ENCODE results near the gene FLG2. TPM values are rescaled to one million over a fixed set of nuclear protein-coding genes. Genes with fewer than 3 reads are reported as not detected.

FLG2 gene
- total RNA-seq, 1 donor from 2014 or later = not detected

GRCh38 chr1:152347116-152347728, 12.6 kb downstream of the FLG2 start:
- Mint-ChIP-seq H3K4me3 (no peak overlapping the region), H3K27ac (no peak overlapping the region), H3K9me3 (no peaks in the 10 kb centered on the region), H3K27me3 (no peaks in the 10 kb centered on the region), H3K36me3 (ENCODE audit: low read depth) (no peaks in the 10 kb centered on the region), H3K4me1 (no peaks in the 10 kb centered on the region)
- peak; percentile 47 for ATAC-seq (ENCODE audit: low read depth)
- ChIA-PET POLR2A (no interaction called here), CTCF (interaction anchor here (1.0 to 2.4 kb wide), 2 partner anchors 112 to 158 kb away, joined by 3 to 29 read pairs; no protein-coding TSS in a partner anchor)
- TF ChIP-seq CTCF (IDR thresholded peaks at IDR 0.05) = peak; percentile 93
- no peak for DNase-seq
- intact Hi-C loops (cut with micrococcal nuclease) = loop anchor here (1.0 to 2.0 kb wide), 5 partner anchors 94 to 378 kb away; no protein-coding TSS in a partner anchor

- ATAC-seq (ENCODE audit: low read depth) (no peak), DNase-seq (no peak)
- Mint-ChIP-seq H3K36me3 (ENCODE audit: low read depth) (no peaks in the 10 kb centered on the region), H3K27ac (no peak overlapping the region), H3K4me1 (no peaks in the 10 kb centered on the region), H3K27me3 (peaks cover 3% of the 10 kb centered on the region), H3K4me3 (no peak overlapping the region), H3K9me3 (no peaks in the 10 kb centered on the region)
- intact Hi-C loops (cut with micrococcal nuclease) = no loop called here
- CTCF ChIA-PET = no interaction called here
- no peak for TF ChIP-seq CTCF (IDR thresholded peaks at IDR 0.05)
- POLR2A ChIA-PET = no interaction called here
Observed at GRCh38 chr1:152344438-152344837, 15.4 kb downstream of the FLG2 start.

GRCh38 chr1:152343006-152343405, 16.8 kb downstream of the FLG2 start:
- Mint-ChIP-seq H3K36me3 (ENCODE audit: low read depth) (no peaks in the 10 kb centered on the region), H3K9me3 (no peaks in the 10 kb centered on the region), H3K4me3 (no peak overlapping the region), H3K27ac (no peak overlapping the region), H3K27me3 (peaks cover 6% of the 10 kb centered on the region), H3K4me1 (no peaks in the 10 kb centered on the region)
- no peak for DNase-seq
- CTCF ChIA-PET = interaction anchor here (1.6 kb wide), 1 partner anchor 115 kb away, joined by 4 read pairs; no protein-coding TSS in a partner anchor
- ATAC-seq (ENCODE audit: low read depth) = no peak
- POLR2A ChIA-PET = no interaction called here
- no peak for TF ChIP-seq CTCF (IDR thresholded peaks at IDR 0.05)
- intact Hi-C loops (cut with micrococcal nuclease) = no loop called here

- no peaks in the 10 kb centered on the region for H3K9me3 Mint-ChIP-seq
- H3K27me3 Mint-ChIP-seq = peaks cover 11% of the 10 kb centered on the region
- no peak for TF ChIP-seq CTCF (IDR thresholded peaks at IDR 0.05)
- H3K4me3 Mint-ChIP-seq = no peak overlapping the region
- ChIA-PET CTCF (interaction anchor here (1.1 kb wide), 1 partner anchor 123 kb away, joined by 3 read pairs; no protein-coding TSS in a partner anchor), POLR2A (no interaction called here)
- no peak for DNase-seq
- intact Hi-C loops (cut with micrococcal nuclease) = no loop called here
- H3K36me3 Mint-ChIP-seq (ENCODE audit: low read depth) = no peaks in the 10 kb centered on the region
- H3K4me1 Mint-ChIP-seq = no peaks in the 10 kb centered on the region
- ATAC-seq (ENCODE audit: low read depth) = no peak
- no peak overlapping the region for H3K27ac Mint-ChIP-seq
Observed at GRCh38 chr1:152335399-152335798, 24.4 kb downstream of the FLG2 start.

GRCh38 chr1:152328801-152329391, 30.9 kb downstream of the FLG2 start:
- H3K27ac Mint-ChIP-seq = no peak overlapping the region
- CTCF ChIA-PET = no interaction called here
- DNase-seq (no peak), ATAC-seq (ENCODE audit: low read depth) (no peak)
- H3K4me1 Mint-ChIP-seq = no peaks in the 10 kb centered on the region
- H3K9me3 Mint-ChIP-seq = no peaks in the 10 kb centered on the region
- no peaks in the 10 kb centered on the region for H3K36me3 Mint-ChIP-seq (ENCODE audit: low read depth)
- POLR2A ChIA-PET = no interaction called here
- no peak overlapping the region for H3K4me3 Mint-ChIP-seq
- no peak for TF ChIP-seq CTCF (IDR thresholded peaks at IDR 0.05)
- no peaks in the 10 kb centered on the region for H3K27me3 Mint-ChIP-seq
- intact Hi-C loops (cut with micrococcal nuclease) = no loop called here

Data from activated B cell treated with CpG ODN at 0.5 μM for 24 hours (primary cell).